HCT116 (cell line): ENCODE measurements around the gene PKMYT1. TPM values are rescaled to one million over a fixed set of nuclear protein-coding genes. Genes with fewer than 3 reads are reported as not detected.

Experiments
- ATAC-seq: fragments of 200-7000 bp; cut with Tn5 transposase; 2 replicates; pipeline ENCODE4 v1.9.1; 2020; ENCODE audit warnings: mild to moderate bottlenecking, moderate library complexity
- BruUV-seq: library from RNA; stranded (reverse); fragments of 400-500 nt; replicated peaks from 2 replicates; lab custom pipeline; 2021; lab: Mats Ljungman, UMichigan
- CTCF ChIA-PET: fragments of 300-600 bp; sonication (Branson Sonifier 250); formaldehyde crosslinking; loops from one replicate; lab custom pipeline; 2021; ENCODE audit warnings: antibody characterized with exemption; lab: Charles Lee
- POLR2A ChIA-PET: fragments of 300-600, 350-600 bp; sonication (Branson Sonifier 250); formaldehyde crosslinking; loops from one replicate; lab custom pipeline; 2021; ENCODE audit warnings: antibody characterized with exemption; lab: Charles Lee
- RAD21 ChIA-PET, 2 experiments: fragments of 300-600 bp; sonication (Branson Sonifier 250); formaldehyde crosslinking; loops; one replicate each; lab custom pipeline; 2023; ENCODE audit warnings: low total read pairs in 2 of 2; ENCODE audit not compliant: uncharacterized antibody in 2 of 2, unreplicated experiment in 2 of 2, low non-redundant PET in 1 of 2; lab: Charles Lee
- DNase-seq: peaks from one replicate; pipeline ENCODE4 v3.0.0-alpha.2; 2010; ENCODE audit warnings: low read depth, low spot score
- H2AFZ ChIP-seq: fragments of 200-600 bp; shearing (Covaris generic), sonication (generic); 2 replicates; pipeline ENCODE4 v1.6.1; 2017; ENCODE audit warnings: low read depth, mixed run types, mixed read lengths, antibody characterized with exemption, low read length; ENCODE audit not compliant: poor library complexity, severe bottlenecking
- H3K27ac ChIP-seq: 2 replicates; pipeline ENCODE4 v1.5.1; 2012; ENCODE audit warnings: low read depth, low read length
- H3K27me3 ChIP-seq: fragments of 200-600 bp; sonication (generic); 2 replicates; pipeline ENCODE4 v1.6.1; 2016; ENCODE audit warnings: mixed run types, low read length, mixed read lengths; ENCODE audit not compliant: insufficient read depth
- H3K36me3 ChIP-seq, 2 experiments: fragments of 200-500 bp in 1 of 2; fragments of 200-600 bp in 1 of 2; sonication (Bioruptor generic) in 1 of 2; sonication (generic) in 1 of 2; 2 replicates each; pipeline versions ENCODE4 v1.5.1 to v1.6.1; 2014 to 2016; ENCODE audit warnings: low read length in 2 of 2, inconsistent platforms in 1 of 2, mixed read lengths in 1 of 2, mixed run types in 1 of 2; ENCODE audit not compliant: insufficient read depth in 2 of 2, control insufficient read depth in 1 of 2
- H3K4me1 ChIP-seq, 2 experiments: fragments of 200-600 bp in 1 of 2; sonication (generic) in 1 of 2; 2 replicates each; pipeline versions ENCODE4 v1.5.1 to v1.6.1; 2012 to 2017; ENCODE audit warnings: low read length in 2 of 2, inconsistent platforms in 1 of 2, mild to moderate bottlenecking in 1 of 2, mixed read lengths in 1 of 2, mixed run types in 1 of 2, moderate library complexity in 1 of 2; ENCODE audit not compliant: insufficient read depth in 2 of 2, control insufficient read depth in 1 of 2
- H3K4me2 ChIP-seq: fragments of 200-600 bp; sonication (generic); 2 replicates; pipeline ENCODE4 v1.6.1; 2017; ENCODE audit warnings: mixed run types, low read length, mixed read lengths
- H3K4me3 ChIP-seq, 2 experiments: fragments of 200-600 bp in 1 of 2; sonication (generic) in 1 of 2; replicated peaks in 1 of 2; 2 replicates each; pipeline ENCODE4 v1.5.1; 2011 to 2016; ENCODE audit warnings: low read length in 2 of 2, control low read depth in 1 of 2, low read depth in 1 of 2, mild to moderate bottlenecking in 1 of 2, mixed read lengths in 1 of 2, mixed run types in 1 of 2
- H3K79me2 ChIP-seq: fragments of 200-600 bp; sonication (generic); 2 replicates; pipeline ENCODE4 v1.6.1; 2017; ENCODE audit warnings: mild to moderate bottlenecking, mixed run types, low read length, moderate library complexity, mixed read lengths; ENCODE audit not compliant: insufficient read depth
- H3K9ac ChIP-seq: fragments of 200-600 bp; sonication (generic); 2 replicates; pipeline ENCODE4 v1.6.1; 2016; ENCODE audit warnings: low read length, mixed read lengths
- H3K9me2 ChIP-seq: fragments of 200-600 bp; sonication (generic), shearing (Covaris generic); 2 replicates; pipeline ENCODE4 v1.6.1; 2017; ENCODE audit warnings: mixed run types, mild to moderate bottlenecking, moderate library complexity; ENCODE audit not compliant: insufficient read depth
- H3K9me3 ChIP-seq, 2 experiments: fragments of 200-500 bp in 1 of 2; fragments of 200-600 bp in 1 of 2; sonication (Bioruptor generic) in 1 of 2; sonication (generic) in 1 of 2; 2 replicates each; pipeline ENCODE4 v1.6.1; 2014 to 2017; ENCODE audit warnings: low read length in 2 of 2, mixed read lengths in 2 of 2, inconsistent platforms in 1 of 2, low read depth in 1 of 2, mild to moderate bottlenecking in 1 of 2, mixed run types in 1 of 2, moderate library complexity in 1 of 2; ENCODE audit not compliant: control insufficient read depth in 1 of 2, insufficient read depth in 1 of 2
- H4K20me1 ChIP-seq: fragments of 200-600 bp; sonication (generic), shearing (Covaris generic); 2 replicates; pipeline ENCODE4 v1.6.1; 2017; ENCODE audit warnings: mixed run types, mild to moderate bottlenecking, moderate library complexity; ENCODE audit not compliant: insufficient read depth
- ATF3 ChIP-seq: IDR thresholded peaks from 2 replicates; pipeline ENCODE4 v1.6.1; 2012
- CBX3 ChIP-seq: IDR thresholded peaks from 2 replicates; pipeline ENCODE4 v1.6.1; 2012; ENCODE audit warnings: low read depth
- CEBPB ChIP-seq: IDR thresholded peaks from 2 replicates; pipeline ENCODE4 v1.6.1; 2012; ENCODE audit warnings: low read depth
- CTCF ChIP-seq, 3 experiments: fragments of 200-600 bp in 1 of 3; sonication (generic) in 1 of 3; IDR thresholded peaks in 2 of 3; conservative IDR thresholded peaks in 1 of 3; 2 replicates each; pipeline ENCODE4 v1.5.1; 2012 to 2017; ENCODE audit warnings: low read depth in 2 of 3, low read length in 2 of 3, antibody characterized with exemption in 1 of 3, borderline replicate concordance in 1 of 3, control low read depth in 1 of 3, mild to moderate bottlenecking in 1 of 3, mixed read lengths in 1 of 3, mixed run types in 1 of 3, moderate library complexity in 1 of 3; ENCODE audit not compliant: insufficient read depth in 1 of 3
- EGR1 ChIP-seq: IDR thresholded peaks from 2 replicates; pipeline ENCODE4 v1.6.1; 2012; ENCODE audit warnings: low read depth
- ELF1 ChIP-seq: IDR thresholded peaks from 2 replicates; pipeline ENCODE4 v1.6.1; 2012; ENCODE audit warnings: low read depth, borderline replicate concordance
- EZH2 ChIP-seq: fragments of 200-600 bp; sonication (generic); IDR thresholded peaks from 2 replicates; pipeline ENCODE4 v1.6.1; 2017; ENCODE audit warnings: antibody characterized with exemption, mixed run types
- FOSL1 ChIP-seq: IDR thresholded peaks from 2 replicates; pipeline ENCODE4 v1.6.1; 2012; ENCODE audit warnings: low read depth
- JUND ChIP-seq: IDR thresholded peaks from 2 replicates; pipeline ENCODE4 v1.6.1; 2012
- POLR2A ChIP-seq: IDR thresholded peaks from 2 replicates; pipeline ENCODE4 v1.7.0; 2011; ENCODE audit warnings: borderline replicate concordance; ENCODE audit not compliant: insufficient read depth, insufficient read length; ENCODE audit errors: extremely low read depth
- POLR2AphosphoS5 ChIP-seq: IDR thresholded peaks from 2 replicates; pipeline ENCODE4 v1.6.1; 2011; ENCODE audit warnings: mild to moderate bottlenecking, low read depth, low read length, moderate library complexity
- SIN3A ChIP-seq: IDR thresholded peaks from 2 replicates; pipeline ENCODE4 v1.6.1; 2012; ENCODE audit warnings: low read depth
- SP1 ChIP-seq: IDR thresholded peaks from 2 replicates; pipeline ENCODE4 v1.6.1; 2012; ENCODE audit warnings: low read depth
- SRF ChIP-seq: IDR thresholded peaks from 2 replicates; pipeline ENCODE4 v1.6.1; 2012; ENCODE audit warnings: low read depth
- ZFX ChIP-seq: fragments of 450-650 bp; IDR thresholded peaks from 2 replicates; pipeline ENCODE4 v1.6.1; 2017
- ZNF274 ChIP-seq: fragments of 200-500 bp; sonication (Bioruptor generic); IDR thresholded peaks from 2 replicates; pipeline ENCODE4 v1.6.1; 2014; ENCODE audit warnings: mild to moderate bottlenecking, low read depth, low read length, inconsistent platforms
- intact Hi-C: fragments of 100-400 bp; cut with micrococcal nuclease; formaldehyde crosslinking; loops from 2 replicates; pipeline ENCODE4 v1.10.0; 2022
- total RNA-seq: library from RNA; stranded (reverse); gene quantifications from one replicate; pipeline ENCODE4 v1.2.1, GENCODE V29; 2021; ENCODE audit not compliant: unreplicated experiment
- TF ChIP-seq, protein P1 (sequence below): IDR thresholded peaks from 2 replicates; pipeline ENCODE4 v1.6.1; 2012
- TF ChIP-seq, protein P2 (sequence below): IDR thresholded peaks from 2 replicates; pipeline ENCODE4 v1.6.1; 2011; ENCODE audit warnings: mild to moderate bottlenecking, low read length, moderate library complexity; ENCODE audit not compliant: insufficient replicate concordance; ENCODE audit errors: extremely low read depth

The PKMYT1 gene
- total RNA-seq, 1 experiment from 2014 or later, result 104 TPM

- H3K9me2 ChIP-seq, result no peaks in the 10 kb centered on the region
- H3K79me2 ChIP-seq, result no peaks in the 10 kb centered on the region
- no peaks in the 10 kb centered on the region for H3K9me3 ChIP-seq
- intact Hi-C loops, result no loop called here
- ATAC-seq, result no peak
- no peak overlapping the region for H2AFZ ChIP-seq
- no peak for DNase-seq
- TF ChIP-seq CEBPB (no peak), JUND (no peak), ZFX (no peak), ELF1 (no peak), FOSL1 (no peak), SP1 (no peak), SRF (no peak), EZH2 (no peak), POLR2A (no peak), ZNF274 (no peak), EGR1 (no peak), POLR2AphosphoS5 (no peak), CBX3 (no peak), CTCF (IDR thresholded peaks at IDR 0.05 in 2 of 3, conservative IDR thresholded peaks at IDR 0.05 in 1 of 3; ENCODE audit: borderline replicate concordance in 1 of 3, insufficient read depth in 1 of 3, low read depth in 2 of 3, low read length in 2 of 3) (no peak), SIN3A (no peak), ATF3 (no peak)
- TF ChIP-seq, protein P1, sequence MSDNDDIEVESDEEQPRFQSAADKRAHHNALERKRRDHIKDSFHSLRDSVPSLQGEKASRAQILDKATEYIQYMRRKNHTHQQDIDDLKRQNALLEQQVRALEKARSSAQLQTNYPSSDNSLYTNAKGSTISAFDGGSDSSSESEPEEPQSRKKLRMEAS, result no peak
- TF ChIP-seq, protein P2, sequence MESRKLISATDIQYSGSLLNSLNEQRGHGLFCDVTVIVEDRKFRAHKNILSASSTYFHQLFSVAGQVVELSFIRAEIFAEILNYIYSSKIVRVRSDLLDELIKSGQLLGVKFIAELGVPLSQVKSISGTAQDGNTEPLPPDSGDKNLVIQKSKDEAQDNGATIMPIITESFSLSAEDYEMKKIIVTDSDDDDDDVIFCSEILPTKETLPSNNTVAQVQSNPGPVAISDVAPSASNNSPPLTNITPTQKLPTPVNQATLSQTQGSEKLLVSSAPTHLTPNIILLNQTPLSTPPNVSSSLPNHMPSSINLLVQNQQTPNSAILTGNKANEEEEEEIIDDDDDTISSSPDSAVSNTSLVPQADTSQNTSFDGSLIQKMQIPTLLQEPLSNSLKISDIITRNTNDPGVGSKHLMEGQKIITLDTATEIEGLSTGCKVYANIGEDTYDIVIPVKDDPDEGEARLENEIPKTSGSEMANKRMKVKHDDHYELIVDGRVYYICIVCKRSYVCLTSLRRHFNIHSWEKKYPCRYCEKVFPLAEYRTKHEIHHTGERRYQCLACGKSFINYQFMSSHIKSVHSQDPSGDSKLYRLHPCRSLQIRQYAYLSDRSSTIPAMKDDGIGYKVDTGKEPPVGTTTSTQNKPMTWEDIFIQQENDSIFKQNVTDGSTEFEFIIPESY, result no peak
- no TSS peak for BruUV-seq
- ChIA-PET POLR2A (no interaction called here), RAD21 (no interaction called here), CTCF (no interaction called here)
- H4K20me1 ChIP-seq, result no peaks in the 10 kb centered on the region
- no peaks in the 10 kb centered on the region for H3K27me3 ChIP-seq
- H3K36me3 ChIP-seq, result no peaks in the 10 kb centered on the region
- H3K4me3 ChIP-seq, result no peak overlapping the region
- no peak overlapping the region for H3K4me2 ChIP-seq
- no peak overlapping the region for H3K27ac ChIP-seq
- H3K4me1 ChIP-seq, result peaks cover 20 to 36% of the 10 kb centered on the region in 2 experiments
- H3K9ac ChIP-seq, result no peak overlapping the region
Measured at GRCh38 chr16:2987833-2988232, 7.6 kb upstream of the PKMYT1 start.
